ENCODE results near the gene TPGS2.

Gene TPGS2

GRCh38 chr18:36775396-36775795 is 53.4 kb downstream of the TPGS2 start:
- H3K27me3 ChIP-seq (replicated peaks; ENCODE audit: control insufficient read depth, insufficient read depth, low read length), result no peaks in the 10 kb centered on the region
- peaks cover 4% of the 10 kb centered on the region for H3K36me3 ChIP-seq (ENCODE audit: control insufficient read depth, insufficient read depth, low read length)
- H3K4me3 ChIP-seq (replicated peaks; ENCODE audit: low read depth, low read length), result no peak overlapping the region
- TF ChIP-seq, protein P1, sequence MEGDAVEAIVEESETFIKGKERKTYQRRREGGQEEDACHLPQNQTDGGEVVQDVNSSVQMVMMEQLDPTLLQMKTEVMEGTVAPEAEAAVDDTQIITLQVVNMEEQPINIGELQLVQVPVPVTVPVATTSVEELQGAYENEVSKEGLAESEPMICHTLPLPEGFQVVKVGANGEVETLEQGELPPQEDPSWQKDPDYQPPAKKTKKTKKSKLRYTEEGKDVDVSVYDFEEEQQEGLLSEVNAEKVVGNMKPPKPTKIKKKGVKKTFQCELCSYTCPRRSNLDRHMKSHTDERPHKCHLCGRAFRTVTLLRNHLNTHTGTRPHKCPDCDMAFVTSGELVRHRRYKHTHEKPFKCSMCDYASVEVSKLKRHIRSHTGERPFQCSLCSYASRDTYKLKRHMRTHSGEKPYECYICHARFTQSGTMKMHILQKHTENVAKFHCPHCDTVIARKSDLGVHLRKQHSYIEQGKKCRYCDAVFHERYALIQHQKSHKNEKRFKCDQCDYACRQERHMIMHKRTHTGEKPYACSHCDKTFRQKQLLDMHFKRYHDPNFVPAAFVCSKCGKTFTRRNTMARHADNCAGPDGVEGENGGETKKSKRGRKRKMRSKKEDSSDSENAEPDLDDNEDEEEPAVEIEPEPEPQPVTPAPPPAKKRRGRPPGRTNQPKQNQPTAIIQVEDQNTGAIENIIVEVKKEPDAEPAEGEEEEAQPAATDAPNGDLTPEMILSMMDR (IDR thresholded peaks at IDR 0.05; ENCODE audit: insufficient read depth, low read length, poor library complexity, severe bottlenecking), result no peak
- DNase-seq (ENCODE audit: extremely low read depth, insufficient read length), result no peak

DNA sequence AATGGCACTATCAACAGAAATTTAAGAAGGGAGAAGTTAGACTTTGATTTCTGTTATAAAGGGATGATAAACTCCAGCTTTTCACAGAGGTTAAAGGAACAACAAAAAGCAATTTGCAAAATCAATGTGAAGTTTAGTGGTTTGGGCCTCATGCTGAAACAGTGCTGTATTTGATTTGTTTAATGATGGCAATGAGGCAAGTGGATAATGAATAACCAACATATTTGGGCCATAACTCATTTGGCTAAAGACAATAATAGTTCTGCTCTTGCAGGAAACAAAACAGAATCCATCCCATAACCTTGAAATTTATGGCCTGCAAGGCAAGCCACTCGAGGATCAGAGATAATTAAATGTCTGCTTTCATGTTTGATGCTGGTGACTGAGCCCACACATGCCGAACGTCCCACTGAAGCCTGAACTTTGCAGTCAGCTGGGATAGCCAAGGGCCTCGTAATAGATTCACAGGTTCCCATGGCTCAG is 56.5 kb downstream of the TPGS2 start:
- no peak overlapping the region for H3K4me3 ChIP-seq (replicated peaks; ENCODE audit: low read depth, low read length)
- TF ChIP-seq, protein P1 (IDR thresholded peaks at IDR 0.05; ENCODE audit: insufficient read depth, low read length, poor library complexity, severe bottlenecking), result no peak
- H3K27me3 ChIP-seq (replicated peaks; ENCODE audit: control insufficient read depth, insufficient read depth, low read length), result no peaks in the 10 kb centered on the region
- peaks cover 2% of the 10 kb centered on the region; the same call in 1 of the 2 replicates for H3K36me3 ChIP-seq (ENCODE audit: control insufficient read depth, insufficient read depth, low read length)
- DNase-seq (ENCODE audit: extremely low read depth, insufficient read length), result no peak

DNA sequence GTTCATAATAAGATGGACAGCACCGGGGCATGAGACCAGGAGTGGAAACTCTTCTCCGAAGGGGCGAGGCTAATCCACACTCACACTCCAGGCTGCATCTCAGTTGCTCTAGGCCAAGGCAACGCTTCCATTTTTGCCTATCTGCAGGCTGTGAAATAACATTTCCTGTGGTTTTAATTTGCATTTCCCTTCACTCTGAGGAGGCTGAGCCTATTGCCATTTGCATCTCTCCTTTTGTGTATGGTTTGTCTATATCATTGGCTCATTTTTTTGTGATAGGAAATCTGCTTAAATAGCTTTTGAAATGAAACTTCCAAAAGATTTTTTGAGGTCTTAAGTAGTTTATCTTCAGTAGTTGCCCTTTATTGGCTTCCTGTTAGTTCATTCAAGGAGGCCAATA is 57.6 kb downstream of the TPGS2 start:
- DNase-seq (ENCODE audit: extremely low read depth, insufficient read length), result no peak
- no peaks in the 10 kb centered on the region for H3K27me3 ChIP-seq (replicated peaks; ENCODE audit: control insufficient read depth, insufficient read depth, low read length)
- H3K4me3 ChIP-seq (replicated peaks; ENCODE audit: low read depth, low read length), result no peak overlapping the region
- TF ChIP-seq, protein P1 (IDR thresholded peaks at IDR 0.05; ENCODE audit: insufficient read depth, low read length, poor library complexity, severe bottlenecking), result no peak
- peaks cover 2% of the 10 kb centered on the region; the same call in 1 of the 2 replicates for H3K36me3 ChIP-seq (ENCODE audit: control insufficient read depth, insufficient read depth, low read length)

DNA sequence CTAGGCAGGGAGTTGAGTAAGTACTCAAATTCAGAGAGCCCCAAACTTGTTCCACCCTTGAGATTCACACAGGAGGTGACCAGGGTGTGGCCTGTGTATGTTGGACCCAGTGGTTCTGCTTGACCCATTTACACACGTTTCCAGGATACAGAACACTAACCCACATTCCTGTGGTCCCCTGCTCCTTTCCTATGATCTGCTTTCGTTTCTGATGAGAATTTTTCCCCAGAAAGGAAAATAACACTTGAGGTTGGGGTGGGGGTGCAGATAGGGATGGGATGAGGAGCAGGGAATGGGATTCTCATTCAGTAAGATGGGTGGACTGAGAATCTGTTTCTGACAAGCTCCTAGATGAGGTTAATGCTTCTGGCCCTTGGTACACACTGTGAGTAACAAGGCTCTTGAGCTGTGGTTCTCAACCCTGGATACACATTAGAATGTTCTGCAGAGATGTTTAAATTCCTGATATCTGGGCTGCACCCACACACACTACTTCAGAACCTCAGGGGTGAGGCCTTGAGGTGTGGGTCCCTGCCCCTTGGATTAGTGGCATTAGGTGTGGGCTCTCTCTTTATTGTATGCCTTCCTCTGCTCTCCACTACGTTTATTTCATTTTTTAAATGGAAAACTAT is 58.4 kb downstream of the TPGS2 start:
- Histone ChIP-seq H3K36me3 (ENCODE audit: control insufficient read depth, insufficient read depth, low read length) (peaks cover 2% of the 10 kb centered on the region; the same call in 1 of the 2 replicates), H3K27me3 (replicated peaks; ENCODE audit: control insufficient read depth, insufficient read depth, low read length) (no peaks in the 10 kb centered on the region), H3K4me3 (replicated peaks; ENCODE audit: low read depth, low read length) (no peak overlapping the region)
- DNase-seq (ENCODE audit: extremely low read depth, insufficient read length), result no peak
- TF ChIP-seq, protein P1 (IDR thresholded peaks at IDR 0.05; ENCODE audit: insufficient read depth, low read length, poor library complexity, severe bottlenecking), result no peak

DNA sequence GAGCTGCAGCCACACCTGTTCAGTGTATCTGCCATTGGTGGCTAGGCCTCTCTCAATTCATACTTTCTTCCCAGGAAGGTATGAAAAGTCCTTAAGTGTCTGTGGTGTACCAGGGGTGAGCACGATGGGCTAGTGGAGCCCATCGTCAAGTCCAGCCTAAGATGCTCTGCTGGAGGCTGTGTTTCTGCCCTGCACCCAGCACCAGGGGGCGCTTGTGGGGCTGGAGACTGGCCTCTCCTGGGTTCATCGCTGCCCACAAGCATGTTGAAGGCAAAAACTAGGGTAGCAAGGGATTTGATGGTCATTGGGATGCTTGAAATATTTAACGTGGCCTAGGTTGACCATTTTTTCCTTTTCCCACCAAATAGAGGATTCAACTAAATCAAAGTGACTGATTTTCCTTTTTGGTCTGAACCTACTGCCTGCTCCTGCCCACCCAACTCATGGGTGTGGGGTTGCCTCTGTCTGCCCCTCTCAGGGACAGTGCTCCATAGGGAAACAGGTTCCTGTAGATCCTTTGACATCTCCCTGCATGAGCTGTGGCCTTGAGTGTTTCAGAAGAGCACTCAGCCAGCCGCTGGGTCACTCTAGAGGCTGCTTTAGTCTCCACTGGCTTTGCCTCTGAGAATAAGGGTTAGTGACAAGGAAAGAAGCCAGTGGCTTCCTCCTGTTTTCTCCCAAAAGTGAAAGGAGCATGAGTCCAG is 59.0 kb downstream of the TPGS2 start:
- peaks cover 2% of the 10 kb centered on the region; the same call in 1 of the 2 replicates for H3K36me3 ChIP-seq (ENCODE audit: control insufficient read depth, insufficient read depth, low read length)
- TF ChIP-seq, protein P1 (IDR thresholded peaks at IDR 0.05; ENCODE audit: insufficient read depth, low read length, poor library complexity, severe bottlenecking), result peak; percentile 57
- H3K27me3 ChIP-seq (replicated peaks; ENCODE audit: control insufficient read depth, insufficient read depth, low read length), result no peaks in the 10 kb centered on the region
- DNase-seq (ENCODE audit: extremely low read depth, insufficient read length), result no peak
- H3K4me3 ChIP-seq (replicated peaks; ENCODE audit: low read depth, low read length), result no peak overlapping the region
